Spleen (tissue), 11 donors: ENCODE data around the gene SDK1. TPM values are rescaled to one million over a fixed set of nuclear protein-coding genes. Genes with fewer than 3 reads are reported as not detected.
A peak's percentile ranks its signal among the peaks of the same experiment; 100 is the strongest.

Source experiments
- DNase-seq: peaks from one replicate; pipeline ENCODE4 v3.0.0-alpha.2; 2020
- H3K27ac ChIP-seq, 8 donors: fragments of 200-600 bp; sonication (generic) in 7 of 8; 1 replicate in 4 of 8; 2 replicates in 4 of 8; pipeline versions ENCODE4 v1.5.0 to v1.8.0; 2016 to 2021; ENCODE audit warnings: inconsistent platforms in 4 of 8, mild to moderate bottlenecking in 4 of 8, moderate library complexity in 1 of 8
- H3K27me3 ChIP-seq, 7 donors: fragments of 200-600 bp; sonication (generic) in 6 of 7; replicated peaks in 1 of 7; 1 replicate in 4 of 7; 2 replicates in 3 of 7; pipeline versions ENCODE4 v1.5.0 to v1.8.0; 2016 to 2021; ENCODE audit warnings: inconsistent platforms in 3 of 7, mild to moderate bottlenecking in 1 of 7
- H3K36me3 ChIP-seq, 6 donors: fragments of 200-600 bp; sonication (generic) in 5 of 6; 1 replicate in 4 of 6; 2 replicates in 2 of 6; pipeline versions ENCODE4 v1.5.0 to v1.8.0; 2016 to 2021; ENCODE audit warnings: inconsistent platforms in 2 of 6
- H3K4me1 ChIP-seq, 6 donors: fragments of 200-600 bp; sonication (generic) in 5 of 6; 1 replicate in 3 of 6; 2 replicates in 3 of 6; pipeline versions ENCODE4 v1.5.0 to v1.8.0; 2016 to 2021; ENCODE audit warnings: inconsistent platforms in 3 of 6
- H3K4me3 ChIP-seq, 8 donors: fragments of 200-600 bp; sonication (generic) in 7 of 8; 1 replicate in 4 of 8; 2 replicates in 4 of 8; pipeline versions ENCODE4 v1.5.0 to v1.8.0; 2016 to 2021; ENCODE audit warnings: inconsistent platforms in 4 of 8, mild to moderate bottlenecking in 4 of 8, moderate library complexity in 2 of 8
- H3K9me3 ChIP-seq, 8 donors: fragments of 200-600 bp; sonication (generic) in 7 of 8; 1 replicate in 4 of 8; 2 replicates in 4 of 8; pipeline versions ENCODE4 v1.5.0 to v1.8.0; 2016 to 2021; ENCODE audit warnings: inconsistent platforms in 4 of 8
- POLR2A ChIP-seq, 3 donors: fragments of 450-650 bp; IDR thresholded peaks; one replicate each; pipeline ENCODE4 v1.5.1; 2017; ENCODE audit warnings: antibody characterized with exemption in 3 of 3, mild to moderate bottlenecking in 1 of 3
- POLR2AphosphoS5 ChIP-seq, 3 donors: sonication (generic); formaldehyde crosslinking; IDR thresholded peaks; one replicate each; pipeline ENCODE4 v1.5.1; 2017; ENCODE audit warnings: antibody characterized with exemption in 3 of 3
- WGBS, 5 donors: extraction: QIAGEN DNeasy Blood & Tissue Kit in 3 of 5; methylation state at CpG; one replicate each; pipeline versions ENCODE4 v1.1.5 to v1.1.7; 2013 to 2018; 5-methylcytosine and 5-hydroxymethylcytosine counted together
- intact Hi-C: fragments of 100-400 bp; cut with DNase I; formaldehyde crosslinking; loops from one replicate; pipeline ENCODE4 v1.15.0; 2023; ENCODE audit warnings: low total_unique reads
- polyA plus RNA-seq, 3 donors: library from polyadenylated mRNA; stranded (reverse); fragments of 200-250 nt; gene quantifications; one replicate each; pipeline ENCODE4 v1.2.1, GENCODE V29; 2013
- total RNA-seq, 7 donors: library from RNA; depleted of rRNA in 3 of 7; stranded (reverse); fragments of >200 nt in 3 of 7; fragmentation: NEBNext Ultra II Directional in 4 of 7; extraction: Animal tissue kit (Norgen Biotek cat#: 25700) in 4 of 7; gene quantifications; one replicate each; pipeline versions ENCODE4 v1.1.0 to v1.2.1, GENCODE V29; 2016 to 2021
- TF ChIP-seq, protein P1 (sequence below), 11 experiments: fragments of 200-600 bp in 7 of 11; fragments of 450-650 bp in 4 of 11; sonication (generic) in 4 of 11; IDR thresholded peaks in 8 of 11; conservative IDR thresholded peaks in 3 of 11; 1 replicate in 7 of 11; 2 replicates in 4 of 11; pipeline versions ENCODE4 v1.4.0 to v1.8.0; 2016 to 2021; ENCODE audit warnings: antibody characterized with exemption in 11 of 11, inconsistent platforms in 4 of 11, mild to moderate bottlenecking in 1 of 11
- donor health status: healthy with polysubstance abuse.
- donor health status: DM: no; HTN: no; CAD: no; lungs with moderate emphysema.
- donor health status: DM: no; HTN: no; CAD: no.
- donor health status: Bipolar disorder and iron deficiency.
- donor health status: healthy.
- donor health status: DM: no; HTN: no; CAD: no.
- donor health status: DM: yes; HTN: yes; CAD: no.

Gene SDK1
- total and polyA plus RNA-seq, 10 donors = 3.2 to 54.1 (median 35.1) TPM

GRCh38 chr7:3641582-3641981 lies 340.5 kb downstream of the SDK1 start:
- intact Hi-C loops = no loop called here
- no peak overlapping the region for H3K4me3 ChIP-seq
- H3K27ac ChIP-seq = no peak overlapping the region
- 77 to 86% (median 80%) methylated on average over 14 of the region's 14 CpGs for WGBS, 5 donors
- no peaks in the 10 kb centered on the region for H3K9me3 ChIP-seq
- peaks cover 0 to 26% (median 0%) of the 10 kb centered on the region in 6 donors for H3K36me3 ChIP-seq
- H3K27me3 ChIP-seq = no peaks in the 10 kb centered on the region
- no peak for DNase-seq
- TF ChIP-seq, protein P1, sequence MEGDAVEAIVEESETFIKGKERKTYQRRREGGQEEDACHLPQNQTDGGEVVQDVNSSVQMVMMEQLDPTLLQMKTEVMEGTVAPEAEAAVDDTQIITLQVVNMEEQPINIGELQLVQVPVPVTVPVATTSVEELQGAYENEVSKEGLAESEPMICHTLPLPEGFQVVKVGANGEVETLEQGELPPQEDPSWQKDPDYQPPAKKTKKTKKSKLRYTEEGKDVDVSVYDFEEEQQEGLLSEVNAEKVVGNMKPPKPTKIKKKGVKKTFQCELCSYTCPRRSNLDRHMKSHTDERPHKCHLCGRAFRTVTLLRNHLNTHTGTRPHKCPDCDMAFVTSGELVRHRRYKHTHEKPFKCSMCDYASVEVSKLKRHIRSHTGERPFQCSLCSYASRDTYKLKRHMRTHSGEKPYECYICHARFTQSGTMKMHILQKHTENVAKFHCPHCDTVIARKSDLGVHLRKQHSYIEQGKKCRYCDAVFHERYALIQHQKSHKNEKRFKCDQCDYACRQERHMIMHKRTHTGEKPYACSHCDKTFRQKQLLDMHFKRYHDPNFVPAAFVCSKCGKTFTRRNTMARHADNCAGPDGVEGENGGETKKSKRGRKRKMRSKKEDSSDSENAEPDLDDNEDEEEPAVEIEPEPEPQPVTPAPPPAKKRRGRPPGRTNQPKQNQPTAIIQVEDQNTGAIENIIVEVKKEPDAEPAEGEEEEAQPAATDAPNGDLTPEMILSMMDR (IDR thresholded peaks at IDR 0.05 in 8 of 11, conservative IDR thresholded peaks at IDR 0.05 in 3 of 11) = no peak
- TF ChIP-seq POLR2AphosphoS5 (IDR thresholded peaks at IDR 0.05) (no peak), POLR2A (IDR thresholded peaks at IDR 0.05) (no peak)
- H3K4me1 ChIP-seq = no peaks in the 10 kb centered on the region

DNA sequence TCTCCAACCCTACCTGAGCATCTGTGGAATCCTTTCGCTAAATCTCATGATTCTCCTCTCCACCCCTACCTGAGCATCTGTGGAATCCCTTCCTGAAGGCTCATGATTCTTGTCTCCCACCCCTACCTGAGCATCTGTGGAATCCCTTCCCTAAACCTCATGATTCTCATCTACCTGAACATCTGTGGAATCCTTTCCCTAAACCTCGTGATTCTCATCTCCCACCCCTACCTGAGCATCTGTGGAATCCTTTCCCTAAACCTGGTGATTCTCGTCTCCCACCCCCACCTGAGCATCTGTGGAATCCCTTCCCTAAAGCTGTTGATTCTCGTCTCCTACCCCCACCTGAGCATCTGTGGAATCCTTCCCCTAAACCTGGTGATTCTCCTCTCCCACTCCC lies 342.0 kb downstream of the SDK1 start:
- DNase-seq = no peak
- no peak overlapping the region for H3K27ac ChIP-seq
- no peaks in the 10 kb centered on the region for H3K9me3 ChIP-seq
- no peaks in the 10 kb centered on the region for H3K4me1 ChIP-seq
- TF ChIP-seq, protein P1 (IDR thresholded peaks at IDR 0.05 in 8 of 11, conservative IDR thresholded peaks at IDR 0.05 in 3 of 11) = no peak
- TF ChIP-seq POLR2AphosphoS5 (IDR thresholded peaks at IDR 0.05) (no peak), POLR2A (IDR thresholded peaks at IDR 0.05) (no peak)
- intact Hi-C loops = no loop called here
- no peaks in the 10 kb centered on the region for H3K27me3 ChIP-seq
- H3K36me3 ChIP-seq = peaks cover 0 to 26% (median 0%) of the 10 kb centered on the region in 6 donors
- WGBS, 5 donors = 73 to 88% (median 83%) methylated on average over 4 of the region's 4 CpGs
- H3K4me3 ChIP-seq = no peak overlapping the region

GRCh38 chr7:3648276-3648675 lies 347.2 kb downstream of the SDK1 start:
- H3K4me1 ChIP-seq = no peaks in the 10 kb centered on the region
- no peaks in the 10 kb centered on the region for H3K9me3 ChIP-seq
- intact Hi-C loops = no loop called here
- no peaks in the 10 kb centered on the region for H3K27me3 ChIP-seq
- no peak for TF ChIP-seq POLR2A (IDR thresholded peaks at IDR 0.05)
- no peak for TF ChIP-seq POLR2AphosphoS5 (IDR thresholded peaks at IDR 0.05)
- no peak overlapping the region for H3K27ac ChIP-seq
- WGBS, 5 donors = 94 to 97% (median 95%) methylated on average over 2 of the region's 2 CpGs
- peaks cover 0 to 3% (median 0%) of the 10 kb centered on the region in 6 donors for H3K36me3 ChIP-seq
- no peak for DNase-seq
- no peak overlapping the region for H3K4me3 ChIP-seq

GRCh38 chr7:3649250-3649649 lies 348.2 kb downstream of the SDK1 start:
- DNase-seq = no peak
- intact Hi-C loops = no loop called here
- H3K36me3 ChIP-seq = no peaks in the 10 kb centered on the region
- no peaks in the 10 kb centered on the region for H3K9me3 ChIP-seq
- no peaks in the 10 kb centered on the region for H3K4me1 ChIP-seq
- H3K27ac ChIP-seq = no peak overlapping the region
- H3K4me3 ChIP-seq = no peak overlapping the region
- TF ChIP-seq, protein P1 (IDR thresholded peaks at IDR 0.05 in 8 of 11, conservative IDR thresholded peaks at IDR 0.05 in 3 of 11) = peak in 1 of 11 experiments; percentile 38
- no peak for TF ChIP-seq POLR2A (IDR thresholded peaks at IDR 0.05)
- no peaks in the 10 kb centered on the region for H3K27me3 ChIP-seq
- WGBS, 5 donors = 81 to 94% (median 88%) methylated on average over 2 of the region's 2 CpGs
